NCI-H510A treated with DMSO at 0.1 percent for 48 hours (cell line): ENCODE results near the gene EXOC4.
"Not testable (repeated sequence)": the region's sequence is repeated elsewhere in the genome, so short reads cannot be mapped to it uniquely, and the experiment has no call there.

Source experiments
- DNase-seq: peaks from one replicate; lab custom pipeline; 2025; lab: John Stamatoyannopoulos, UW

Gene EXOC4

DNA sequence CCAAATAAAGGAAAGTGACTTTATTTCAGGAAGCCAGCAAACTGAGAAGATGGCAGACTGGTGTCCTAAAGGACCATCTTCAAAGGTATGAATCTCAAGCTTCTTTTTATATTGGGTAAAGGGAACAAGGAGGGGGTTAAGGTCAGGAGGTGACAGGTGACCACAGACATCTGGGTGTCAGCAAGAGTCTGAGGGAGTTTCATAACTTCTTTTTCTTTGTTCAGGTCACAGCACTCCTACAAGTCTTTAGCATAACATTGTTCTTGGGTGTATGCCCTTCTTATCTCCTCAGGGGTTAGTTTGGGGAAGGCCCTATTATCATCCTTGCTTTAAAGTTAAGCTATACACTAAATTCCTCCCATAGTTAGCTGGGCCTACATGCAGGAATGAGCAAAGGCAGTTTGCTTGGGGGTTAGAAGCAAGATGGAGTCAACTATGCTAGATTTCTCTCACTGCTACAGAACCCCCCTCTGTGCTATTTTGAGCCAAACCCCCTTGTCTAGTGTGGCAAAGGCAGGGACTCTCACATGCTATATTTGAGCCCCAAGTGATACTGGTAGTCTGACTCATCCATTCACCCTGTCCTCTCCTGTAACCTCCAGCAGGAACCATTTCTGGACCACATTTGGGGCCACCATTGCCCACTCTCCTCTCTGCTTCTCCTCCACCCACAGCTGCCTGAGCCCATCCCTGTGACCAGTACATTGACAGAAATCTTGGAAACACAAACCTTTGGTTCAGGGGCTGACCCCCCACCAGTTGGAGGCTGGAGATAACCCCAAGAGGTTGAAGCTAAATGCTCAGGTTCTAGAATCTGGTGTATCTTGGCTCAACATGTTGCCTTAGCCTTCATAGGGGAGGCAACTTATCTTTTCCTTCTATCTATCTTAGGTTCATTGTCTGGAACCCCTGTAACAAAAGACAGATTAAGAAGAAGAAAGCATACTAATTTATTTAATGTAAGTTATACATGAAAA, 818.8 kb downstream of the EXOC4 start:
- no peak for DNase-seq

DNA sequence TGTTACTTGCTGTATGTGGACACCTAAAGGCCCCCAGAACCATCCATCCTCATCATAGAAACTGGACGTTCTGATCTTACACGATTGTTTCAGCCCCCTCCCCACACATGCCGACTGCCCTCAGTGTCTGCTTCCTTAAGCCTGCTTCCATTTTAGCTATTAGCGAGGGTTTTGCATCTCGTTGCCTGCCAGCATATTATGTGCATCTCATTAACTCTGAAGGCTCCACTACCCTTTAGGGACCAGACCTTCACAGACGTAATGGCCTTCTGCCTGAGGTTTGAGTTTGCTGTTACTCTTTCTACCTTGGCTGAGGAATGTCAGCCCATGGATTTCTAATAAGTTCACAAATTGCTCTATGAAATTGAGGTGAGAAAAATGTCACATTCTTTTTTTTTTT, 820.4 kb downstream of the EXOC4 start:
- DNase-seq: no peak

DNA sequence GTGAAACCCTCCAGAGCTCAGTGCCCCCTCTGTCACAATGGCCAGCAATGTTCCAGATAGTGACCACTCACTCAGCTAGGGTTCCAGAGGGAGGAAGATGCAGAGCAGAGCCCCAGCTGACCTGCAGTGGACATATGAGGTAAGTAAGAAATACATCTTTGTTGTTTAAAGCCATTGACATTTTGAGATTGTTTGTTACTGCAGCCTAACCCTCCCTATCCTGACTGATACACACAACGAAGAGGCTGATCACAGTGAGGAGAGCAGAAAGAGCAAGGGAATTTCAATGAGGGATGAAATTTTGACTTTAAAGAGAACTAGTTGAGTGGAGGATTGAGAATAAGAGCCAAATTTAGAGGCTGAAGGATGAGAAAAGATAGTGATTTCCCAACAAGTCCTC, 822.9 kb downstream of the EXOC4 start:
- DNase-seq: no peak

DNA sequence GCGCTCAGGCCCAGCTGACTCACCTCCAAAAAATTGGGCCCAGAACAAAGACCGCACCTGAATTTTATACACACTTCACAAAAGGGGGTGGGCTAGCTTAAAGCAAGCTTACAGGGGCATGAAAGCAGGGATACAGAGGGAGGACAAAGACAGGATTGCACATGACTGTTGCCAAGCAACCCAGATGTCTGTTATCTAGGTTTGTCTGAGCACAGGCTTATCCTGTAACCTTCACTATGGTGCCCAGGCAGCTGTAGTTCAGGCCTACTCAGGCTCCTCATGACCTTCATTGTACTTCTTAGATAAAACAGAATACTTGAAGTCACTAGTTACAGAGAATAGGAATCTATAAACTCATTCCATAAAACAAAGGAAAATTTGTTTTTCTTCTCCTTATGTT, 824.7 kb downstream of the EXOC4 start:
- DNase-seq: not testable (repeated sequence)

DNA sequence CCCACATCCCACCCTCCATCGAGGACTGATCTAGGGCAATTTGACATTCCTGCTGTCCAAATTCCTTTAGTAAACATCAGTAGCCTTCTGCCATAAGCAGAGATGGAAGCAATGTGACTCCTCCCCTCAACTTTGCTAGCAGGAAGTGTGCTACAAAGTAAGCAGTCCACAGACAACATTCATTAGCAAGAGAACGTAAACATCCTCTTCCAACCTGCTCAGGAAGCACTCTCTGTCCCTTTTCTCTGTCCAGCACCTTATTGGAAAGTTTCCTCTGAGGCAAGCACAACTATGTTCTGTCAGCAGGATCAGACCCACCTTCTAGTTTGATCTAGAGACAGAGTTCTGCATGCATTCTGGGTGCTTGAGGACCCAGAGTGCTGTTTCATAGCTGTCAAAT, 826.1 kb downstream of the EXOC4 start:
- DNase-seq: no peak

DNA sequence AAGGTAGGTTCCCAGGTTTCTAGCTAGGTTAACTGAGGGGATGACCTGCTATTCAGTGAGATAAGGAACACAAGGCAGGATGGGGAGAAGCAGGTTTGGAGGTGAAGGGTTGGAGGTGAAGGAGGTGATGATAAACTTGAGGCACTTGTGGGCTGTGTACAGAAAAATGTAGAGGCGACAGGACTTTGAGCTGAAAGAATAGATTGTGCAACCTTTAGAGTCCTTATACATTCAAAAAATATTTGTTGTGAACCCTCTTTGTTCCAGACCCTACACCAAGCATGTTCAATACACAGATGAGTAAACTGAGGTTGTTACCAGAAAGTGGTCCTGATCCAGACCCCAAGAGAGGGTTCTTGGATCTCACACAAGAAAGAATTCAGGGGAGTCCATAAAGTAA, 828.8 kb downstream of the EXOC4 start:
- no peak for DNase-seq

DNA sequence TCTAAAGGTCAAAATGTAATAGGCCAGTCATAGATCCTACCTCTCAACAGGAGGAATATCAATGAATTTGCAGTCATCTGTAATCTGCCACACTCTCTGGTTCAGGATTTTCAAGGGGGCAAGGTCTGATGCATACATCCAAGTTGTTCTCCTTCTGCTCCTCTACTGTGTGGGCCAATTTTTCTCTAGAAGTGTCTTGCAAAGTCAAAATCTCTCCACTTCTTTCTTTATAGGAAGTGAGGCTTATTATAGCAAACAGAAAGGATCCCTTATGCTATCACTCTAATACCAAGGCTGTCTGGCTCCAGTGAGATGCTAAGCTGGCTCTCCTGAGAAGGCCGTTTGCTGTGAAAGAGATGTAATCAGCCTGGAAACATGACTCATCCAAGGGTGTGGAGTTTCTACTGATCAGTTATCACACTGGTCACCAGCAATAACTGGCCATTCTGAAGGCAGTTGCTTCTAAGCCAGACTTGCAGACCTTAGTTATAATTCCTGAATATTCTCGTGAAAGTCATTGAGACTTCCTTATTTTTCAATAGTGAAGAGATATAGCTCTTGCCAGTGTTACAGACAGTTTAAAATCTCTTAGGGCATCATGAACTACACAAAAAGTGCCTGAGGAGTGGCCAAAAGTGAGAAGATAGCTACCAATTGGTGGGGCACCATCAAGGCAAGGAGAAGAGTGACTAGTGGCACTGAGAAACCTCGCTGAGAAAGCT, 831.0 kb downstream of the EXOC4 start:
- DNase-seq: no peak

DNA sequence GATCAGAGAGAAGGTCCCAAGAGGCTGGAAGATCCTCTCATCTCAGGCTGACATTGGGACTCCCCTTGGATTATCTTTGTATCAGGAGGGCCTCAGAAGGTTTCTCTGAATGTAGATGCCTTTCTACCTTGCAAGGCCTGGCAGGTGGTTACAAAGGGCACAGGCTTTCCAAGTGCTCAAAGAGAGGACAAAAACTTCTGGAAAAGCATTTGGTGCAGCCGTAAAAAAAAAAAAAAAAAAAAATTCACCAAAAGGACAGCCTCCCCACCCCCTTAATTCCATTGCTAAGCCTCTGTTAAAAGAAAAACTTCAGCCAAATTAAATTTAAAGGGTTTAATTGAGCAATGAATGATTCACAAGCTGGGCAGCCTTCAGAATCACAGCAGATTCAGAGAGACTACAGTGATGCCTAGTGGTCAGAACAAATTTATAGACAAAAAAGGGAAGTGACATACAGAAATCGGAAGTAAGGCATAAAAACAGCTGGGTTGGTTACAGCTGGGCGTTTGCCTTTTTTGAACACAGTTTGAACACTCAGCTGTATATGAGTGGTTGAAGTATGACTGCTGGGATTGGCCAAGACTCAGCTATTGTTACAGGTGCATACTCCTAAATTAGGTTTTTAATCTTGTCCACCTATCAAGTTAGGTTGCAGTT, 831.7 kb downstream of the EXOC4 start:
- DNase-seq: no peak

DNA sequence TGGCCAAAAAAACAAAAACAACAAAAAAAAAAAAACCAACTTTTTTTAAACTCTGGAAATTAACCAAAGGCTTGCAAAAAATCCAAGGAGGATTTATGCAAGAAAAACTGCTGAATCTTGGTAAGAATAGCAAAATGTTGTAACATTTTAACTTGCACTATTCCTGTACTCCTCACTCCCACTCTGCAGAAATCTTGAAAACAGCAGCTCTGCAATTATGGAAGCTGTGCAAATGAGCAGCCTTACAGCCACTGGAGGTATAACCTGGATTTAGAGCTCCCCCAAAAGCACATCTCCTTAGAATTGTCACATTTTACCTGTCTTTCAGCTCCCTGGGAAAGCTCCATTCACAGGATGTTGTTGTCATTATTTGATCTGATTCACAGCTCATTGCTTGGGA, 832.4 kb downstream of the EXOC4 start:
- no peak for DNase-seq

DNA sequence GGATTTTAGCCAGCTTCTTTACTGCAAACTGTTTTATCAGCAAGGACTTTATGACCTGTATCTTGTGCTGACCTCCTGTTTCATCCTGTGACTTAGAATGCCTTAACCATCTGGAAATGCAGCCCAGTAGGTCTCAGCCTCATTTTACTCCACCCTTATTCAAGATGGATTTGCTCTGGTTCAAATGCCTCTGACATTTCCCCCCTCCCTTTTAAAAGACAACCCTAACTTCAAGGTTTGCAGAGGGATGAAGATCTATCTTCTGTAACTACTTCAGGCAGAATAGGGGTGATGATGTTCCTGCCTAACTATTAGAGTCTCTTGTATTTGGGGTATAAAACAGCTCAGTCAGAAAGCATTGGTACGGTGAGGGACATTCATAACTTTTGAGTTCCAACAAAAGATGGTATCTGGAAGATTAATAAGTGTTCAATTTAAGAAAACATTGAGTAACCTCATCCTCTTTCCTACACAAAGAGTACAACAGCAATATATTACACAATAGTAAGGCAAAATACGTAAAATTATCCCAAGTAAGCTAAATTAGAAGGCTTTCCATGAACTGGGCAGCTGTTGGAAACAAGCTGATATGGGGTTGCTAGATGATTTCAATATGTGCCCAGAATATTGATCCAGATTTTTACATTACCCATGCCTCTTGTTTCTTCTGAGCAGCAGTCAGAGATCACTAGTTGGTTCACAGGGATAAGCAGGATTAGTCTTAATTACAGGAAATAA, 834.3 kb downstream of the EXOC4 start:
- no peak for DNase-seq

DNA sequence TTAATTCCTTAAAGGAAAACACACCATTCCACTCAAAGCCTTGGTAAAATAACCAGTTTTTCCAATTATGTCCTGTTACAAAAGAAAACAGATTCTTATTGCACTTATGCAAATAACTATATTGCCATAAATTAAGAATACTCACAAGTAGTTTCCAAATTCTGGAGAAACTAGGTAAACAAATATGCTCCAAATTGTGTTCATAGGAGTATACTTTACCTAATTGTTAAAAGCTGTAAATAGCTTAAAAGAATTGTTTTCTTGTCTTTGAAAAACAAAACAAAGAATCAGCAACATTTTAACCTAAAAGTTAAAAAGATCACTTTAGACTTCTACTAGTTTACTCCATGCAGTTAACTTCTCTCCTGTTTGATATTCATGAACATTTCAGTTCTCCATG, 835.3 kb downstream of the EXOC4 start:
- no peak for DNase-seq

DNA sequence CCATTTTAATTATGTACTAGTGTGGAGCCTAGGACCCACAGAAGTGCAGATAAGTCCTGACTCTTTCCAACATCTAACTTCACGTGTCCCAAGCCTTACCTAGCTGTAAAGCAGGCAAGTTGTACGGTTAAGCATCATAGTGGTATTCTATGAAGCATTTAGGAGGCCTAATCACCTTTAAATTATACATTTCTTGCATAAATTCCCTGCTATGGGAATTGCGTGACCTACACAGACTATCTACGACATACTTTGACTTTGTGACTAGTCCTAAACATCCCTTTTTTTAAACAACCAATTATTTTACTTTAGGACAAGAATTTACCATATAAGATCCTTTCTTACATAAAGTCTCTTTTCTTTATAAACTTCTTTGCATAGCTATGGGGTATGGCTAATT, 836.6 kb downstream of the EXOC4 start:
- DNase-seq: no peak

DNA sequence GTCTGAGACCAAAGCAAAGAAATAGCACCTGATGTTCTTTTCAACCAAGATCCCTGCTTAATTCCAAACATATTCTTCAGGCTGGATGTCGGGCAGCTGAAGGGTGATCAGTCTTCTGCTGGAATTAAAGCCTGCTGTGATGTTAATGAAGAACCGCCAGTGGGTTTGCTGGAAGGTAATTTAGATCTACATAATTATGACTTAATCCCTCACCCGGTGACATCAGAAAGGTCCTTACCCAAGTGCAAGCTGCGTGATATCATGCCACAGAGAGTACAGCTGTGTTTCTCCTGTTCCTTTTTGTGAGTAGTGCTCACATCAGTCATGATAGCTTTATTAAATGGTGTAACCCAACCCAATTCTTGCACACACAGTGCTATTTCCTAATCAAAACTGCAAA, 845.2 kb downstream of the EXOC4 start:
- DNase-seq: no peak

DNA sequence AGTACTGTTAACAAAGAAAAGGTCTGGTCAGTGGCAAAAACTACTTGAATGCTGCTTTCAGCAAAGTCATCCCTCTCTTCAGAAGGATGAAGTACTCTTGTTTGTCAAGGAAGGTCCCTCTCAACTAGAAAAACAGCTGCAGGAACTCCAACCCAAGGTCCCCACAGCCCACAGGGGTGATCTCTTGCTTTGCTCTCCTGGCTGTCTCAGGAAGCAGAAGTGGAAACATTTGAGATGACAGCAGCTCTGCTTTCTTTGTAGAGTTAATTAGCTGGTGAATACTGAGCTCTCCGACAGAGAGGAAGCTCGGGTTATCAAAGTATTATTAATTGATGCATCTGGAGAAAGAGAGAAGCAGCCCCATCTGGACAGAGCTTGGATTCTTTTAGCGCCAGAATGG, 848.8 kb downstream of the EXOC4 start:
- DNase-seq: no peak

DNA sequence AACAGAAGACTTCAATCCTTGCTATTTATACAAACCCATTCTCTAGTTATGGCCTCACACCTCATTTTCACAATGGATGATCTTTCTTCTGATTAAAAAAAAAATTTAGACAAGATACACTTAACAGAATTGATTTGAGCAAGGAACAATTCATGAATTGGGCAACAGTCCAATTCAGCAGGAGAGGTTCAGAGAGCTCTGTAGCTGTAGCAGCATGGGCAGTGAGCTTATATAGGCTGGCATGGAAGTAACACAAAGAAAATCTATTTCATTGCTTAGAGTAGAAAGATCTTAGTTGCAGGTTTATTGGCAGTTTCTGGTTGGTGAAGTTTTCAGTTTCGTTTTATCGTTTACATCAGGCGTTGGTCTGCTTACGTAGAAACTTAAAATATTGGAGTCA, 851.3 kb downstream of the EXOC4 start:
- DNase-seq: no peak

DNA sequence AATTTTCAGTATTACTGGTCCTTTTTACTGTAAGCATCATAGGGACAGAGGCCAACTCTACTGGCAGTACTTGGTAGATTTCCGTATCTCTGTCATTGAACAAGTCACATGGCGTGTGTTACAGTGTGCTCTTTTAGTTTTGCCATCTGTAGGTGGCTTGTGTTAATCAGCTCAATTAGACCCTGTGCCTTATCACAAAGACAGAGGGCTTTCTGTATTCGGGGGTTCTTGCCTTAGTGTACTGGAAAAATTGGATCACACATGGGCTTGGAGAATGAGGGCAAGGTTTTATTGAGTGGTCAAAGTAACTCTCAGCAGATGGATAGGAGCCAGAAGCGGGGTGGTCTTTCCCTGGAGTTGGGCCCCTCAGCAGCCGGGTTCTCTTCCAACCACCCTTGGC, 853.0 kb downstream of the EXOC4 start:
- no peak for DNase-seq

DNA sequence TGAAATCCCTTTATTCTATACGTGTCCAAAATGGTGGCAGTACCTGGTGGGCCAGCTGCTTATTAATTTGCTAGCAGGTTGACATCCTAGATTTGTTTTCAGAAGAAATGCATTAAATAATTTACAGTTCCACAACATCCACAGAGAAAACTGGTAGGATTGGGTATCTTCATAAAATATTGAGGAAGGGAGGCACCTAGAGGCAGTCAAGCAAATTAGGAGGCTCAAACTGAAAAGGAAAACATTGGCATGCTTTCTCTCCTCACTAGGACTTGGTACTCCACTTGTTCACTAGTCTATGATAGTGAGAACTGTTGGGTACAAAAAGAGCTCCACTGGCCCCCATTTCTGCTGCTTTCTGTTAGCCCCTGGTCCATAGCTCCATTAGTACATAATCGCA, 855.9 kb downstream of the EXOC4 start:
- no peak for DNase-seq

DNA sequence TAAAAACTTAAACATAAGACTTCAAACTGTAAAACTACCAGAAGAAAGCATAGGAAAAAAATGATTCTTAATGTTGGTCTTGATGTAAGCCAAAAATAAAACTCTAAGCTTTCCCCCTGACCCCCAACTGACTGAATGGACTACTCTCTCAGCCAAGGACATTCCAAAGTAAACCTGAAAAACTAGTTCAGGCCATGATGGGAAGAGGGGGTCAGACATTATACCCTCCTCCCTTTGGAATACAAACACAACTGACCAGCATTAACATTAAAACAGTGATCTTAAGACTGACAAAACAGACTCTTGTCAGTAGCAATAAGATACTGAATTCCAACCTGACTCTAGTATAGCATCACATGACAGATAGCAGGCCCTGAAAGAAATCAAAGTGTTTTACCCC, 860.8 kb downstream of the EXOC4 start:
- DNase-seq: no peak

DNA sequence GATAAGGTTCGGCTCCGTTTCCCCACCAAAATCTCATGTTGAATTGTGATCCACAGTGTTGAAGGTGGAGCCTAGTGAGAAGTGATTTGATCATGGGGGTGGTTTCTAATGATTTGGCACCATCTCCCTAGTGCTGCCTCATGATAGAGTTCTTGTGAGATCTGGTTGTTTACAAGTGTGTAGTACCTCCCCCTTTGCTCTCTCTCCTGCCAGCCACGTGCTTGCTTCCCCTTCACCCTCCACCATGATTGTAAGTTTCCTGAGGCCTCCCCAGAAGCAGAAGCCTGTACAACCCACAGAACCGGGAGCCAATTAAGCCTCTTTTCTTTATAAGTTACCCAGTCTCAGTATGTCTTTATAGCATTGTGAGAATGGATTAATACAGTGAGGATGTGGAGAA, 862.1 kb downstream of the EXOC4 start:
- no peak for DNase-seq
